ENCODE measurements around the gene TXNDC17.

The TXNDC17 gene

GRCh38 chr17:6636105-6636504 is 4.8 kb upstream of the TXNDC17 start:
- Histone ChIP-seq H3K4me1 (ENCODE audit: control extremely low read depth in 1 of 4, control insufficient read depth in 4 of 4, insufficient read depth in 4 of 4, low read length in 3 of 4) (peaks cover 0 to 25% (median 24%) of the 10 kb centered on the region in 4 experiments), H3K9me3 (ENCODE audit: control extremely low read depth in 1 of 5, control insufficient read depth in 4 of 5, insufficient read depth in 2 of 5, low read depth in 1 of 5, low read length in 4 of 5) (no peaks in the 10 kb centered on the region), H3K27ac (ENCODE audit: insufficient read depth in 1 of 2, low read depth in 1 of 2, low read length in 2 of 2, poor library complexity in 1 of 2, severe bottlenecking in 2 of 2) (no peak overlapping the region), H3K27me3 (replicated peaks in 2 of 5; ENCODE audit: control insufficient read depth in 4 of 5, insufficient read depth in 5 of 5, low read length in 4 of 5) (no peaks in the 10 kb centered on the region), H3K4me3 (ENCODE audit: control insufficient read depth in 1 of 7, extremely low read depth in 1 of 7, insufficient read depth in 4 of 7, low read depth in 2 of 7, low read length in 6 of 7) (no peak overlapping the region), H3K36me3 (ENCODE audit: control insufficient read depth in 4 of 4, insufficient read depth in 4 of 4, low read length in 3 of 4) (peaks cover 3 to 26% (median 16%) of the 10 kb centered on the region in 4 experiments)
- WGBS (ENCODE audit: insufficient coverage), result 100% methylated on average over 2 of the region's 2 CpGs
- ChIA-PET CTCF (interaction anchor here (1.6 kb wide), 1 partner anchor 14 kb away, joined by 3 read pairs; no protein-coding TSS in a partner anchor), POLR2A (no interaction called here)
- DNase-seq, result no peak

GRCh38 chr17:6636616-6637457 is 4.0 kb upstream of the TXNDC17 start:
- Histone ChIP-seq H3K27me3 (replicated peaks in 2 of 5; ENCODE audit: control insufficient read depth in 4 of 5, insufficient read depth in 5 of 5, low read length in 4 of 5) (no peaks in the 10 kb centered on the region), H3K4me1 (ENCODE audit: control extremely low read depth in 1 of 4, control insufficient read depth in 4 of 4, insufficient read depth in 4 of 4, low read length in 3 of 4) (peaks cover 6 to 32% (median 29%) of the 10 kb centered on the region in 4 experiments), H3K9me3 (ENCODE audit: control extremely low read depth in 1 of 5, control insufficient read depth in 4 of 5, insufficient read depth in 2 of 5, low read depth in 1 of 5, low read length in 4 of 5) (no peaks in the 10 kb centered on the region), H3K27ac (ENCODE audit: insufficient read depth in 1 of 2, low read depth in 1 of 2, low read length in 2 of 2, poor library complexity in 1 of 2, severe bottlenecking in 2 of 2) (no peak overlapping the region), H3K4me3 (ENCODE audit: control insufficient read depth in 1 of 7, extremely low read depth in 1 of 7, insufficient read depth in 4 of 7, low read depth in 2 of 7, low read length in 6 of 7) (no peak overlapping the region), H3K36me3 (ENCODE audit: control insufficient read depth in 4 of 4, insufficient read depth in 4 of 4, low read length in 3 of 4) (peaks cover 3 to 25% (median 14%) of the 10 kb centered on the region in 4 experiments)
- POLR2A ChIA-PET, result no interaction called here
- CTCF ChIA-PET, result interaction anchor here (1.1 to 1.6 kb wide), 2 partner anchors 15 to 21 kb away, joined by 3 read pairs; no protein-coding TSS in a partner anchor
- no peak for DNase-seq
- 95% methylated on average over 15 of the region's 17 CpGs for WGBS (ENCODE audit: insufficient coverage)

- ChIA-PET CTCF (interaction anchor here (1.1 kb wide), 1 partner anchor 22 kb away, joined by 3 read pairs; no protein-coding TSS in a partner anchor), POLR2A (no interaction called here)
- 93% methylated on average over 6 of the region's 6 CpGs for WGBS (ENCODE audit: insufficient coverage)
- DNase-seq, result no peak
- Histone ChIP-seq H3K9me3 (ENCODE audit: control extremely low read depth in 1 of 5, control insufficient read depth in 4 of 5, insufficient read depth in 2 of 5, low read depth in 1 of 5, low read length in 4 of 5) (no peaks in the 10 kb centered on the region), H3K27me3 (replicated peaks in 2 of 5; ENCODE audit: control insufficient read depth in 4 of 5, insufficient read depth in 5 of 5, low read length in 4 of 5) (no peaks in the 10 kb centered on the region), H3K4me3 (ENCODE audit: control insufficient read depth in 1 of 7, extremely low read depth in 1 of 7, insufficient read depth in 4 of 7, low read depth in 2 of 7, low read length in 6 of 7) (no peak overlapping the region), H3K4me1 (ENCODE audit: control extremely low read depth in 1 of 4, control insufficient read depth in 4 of 4, insufficient read depth in 4 of 4, low read length in 3 of 4) (peaks cover 7 to 37% (median 31%) of the 10 kb centered on the region in 4 experiments), H3K36me3 (ENCODE audit: control insufficient read depth in 4 of 4, insufficient read depth in 4 of 4, low read length in 3 of 4) (peaks cover 5 to 21% (median 11%) of the 10 kb centered on the region in 4 experiments), H3K27ac (ENCODE audit: insufficient read depth in 1 of 2, low read depth in 1 of 2, low read length in 2 of 2, poor library complexity in 1 of 2, severe bottlenecking in 2 of 2) (no peak overlapping the region)
Measured at GRCh38 chr17:6637458-6637840, 3.4 kb upstream of the TXNDC17 start.

- 38% methylated on average over 18 of the region's 24 CpGs for WGBS (ENCODE audit: insufficient coverage)
- POLR2A ChIA-PET, result no interaction called here
- CTCF ChIA-PET, result interaction anchor here (0.6 to 2.0 kb wide), 2 partner anchors 10 to 202 kb away, joined by 3 to 5 read pairs; no protein-coding TSS in a partner anchor
- peaks cover 7 to 38% (median 31%) of the 10 kb centered on the region in 4 experiments for H3K4me1 ChIP-seq (ENCODE audit: control extremely low read depth in 1 of 4, control insufficient read depth in 4 of 4, insufficient read depth in 4 of 4, low read length in 3 of 4)
- peak in 1 of 3 donors; percentile 20 for DNase-seq
- peaks cover 5 to 17% (median 8%) of the 10 kb centered on the region in 4 experiments for H3K36me3 ChIP-seq (ENCODE audit: control insufficient read depth in 4 of 4, insufficient read depth in 4 of 4, low read length in 3 of 4)
- no peak overlapping the region for H3K27ac ChIP-seq (ENCODE audit: insufficient read depth in 1 of 2, low read depth in 1 of 2, low read length in 2 of 2, poor library complexity in 1 of 2, severe bottlenecking in 2 of 2)
- H3K4me3 ChIP-seq (ENCODE audit: control insufficient read depth in 1 of 7, extremely low read depth in 1 of 7, insufficient read depth in 4 of 7, low read depth in 2 of 7, low read length in 6 of 7), result peak overlapping the region in 1 of 7 experiments; percentile 96
- no peaks in the 10 kb centered on the region for H3K9me3 ChIP-seq (ENCODE audit: control extremely low read depth in 1 of 5, control insufficient read depth in 4 of 5, insufficient read depth in 2 of 5, low read depth in 1 of 5, low read length in 4 of 5)
- H3K27me3 ChIP-seq (replicated peaks in 2 of 5; ENCODE audit: control insufficient read depth in 4 of 5, insufficient read depth in 5 of 5, low read length in 4 of 5), result no peaks in the 10 kb centered on the region
Measured at GRCh38 chr17:6638046-6638908, 2.6 kb upstream of the TXNDC17 start.

- Histone ChIP-seq H3K36me3 (ENCODE audit: control insufficient read depth in 4 of 4, insufficient read depth in 4 of 4, low read length in 3 of 4) (peaks cover 4 to 17% (median 10%) of the 10 kb centered on the region in 4 experiments), H3K4me1 (ENCODE audit: control extremely low read depth in 1 of 4, control insufficient read depth in 4 of 4, insufficient read depth in 4 of 4, low read length in 3 of 4) (peaks cover 7 to 38% (median 31%) of the 10 kb centered on the region in 4 experiments), H3K4me3 (ENCODE audit: control insufficient read depth in 1 of 7, extremely low read depth in 1 of 7, insufficient read depth in 4 of 7, low read depth in 2 of 7, low read length in 6 of 7) (peak overlapping the region in 6 of 7 experiments; percentile 88 to 96 (median 90)), H3K27ac (ENCODE audit: insufficient read depth in 1 of 2, low read depth in 1 of 2, low read length in 2 of 2, poor library complexity in 1 of 2, severe bottlenecking in 2 of 2) (peak overlapping the region in 1 of 2 experiments; percentile 91), H3K9me3 (ENCODE audit: control extremely low read depth in 1 of 5, control insufficient read depth in 4 of 5, insufficient read depth in 2 of 5, low read depth in 1 of 5, low read length in 4 of 5) (no peaks in the 10 kb centered on the region), H3K27me3 (replicated peaks in 2 of 5; ENCODE audit: control insufficient read depth in 4 of 5, insufficient read depth in 5 of 5, low read length in 4 of 5) (no peaks in the 10 kb centered on the region)
- ChIA-PET CTCF (interaction anchor here (0.6 to 2.0 kb wide), 3 partner anchors 9 to 203 kb away, joined by 3 to 5 read pairs (median 5); no protein-coding TSS in a partner anchor), POLR2A (interaction anchor here (0.8 kb wide), 1 partner anchor 12 kb away, joined by 3 read pairs; the partner anchor contains the start of genes C17orf100 and MED31)
- DNase-seq, result no peak
- 63% methylated on average over 11 of the region's 15 CpGs for WGBS (ENCODE audit: insufficient coverage)
Measured at GRCh38 chr17:6639014-6639585, 1.8 kb upstream of the TXNDC17 start.

- POLR2A ChIA-PET, result interaction anchor here (0.8 kb wide), 1 partner anchor 12 kb away, joined by 3 read pairs; the partner anchor contains the start of genes C17orf100 and MED31
- under 1% methylated on average over 57 of the region's 67 CpGs for WGBS (ENCODE audit: insufficient coverage)
- H3K4me3 ChIP-seq (ENCODE audit: control insufficient read depth in 1 of 7, extremely low read depth in 1 of 7, insufficient read depth in 4 of 7, low read depth in 2 of 7, low read length in 6 of 7), result peak overlapping the region; percentile 88 to 97 (median 90)
- H3K27me3 ChIP-seq (replicated peaks in 2 of 5; ENCODE audit: control insufficient read depth in 4 of 5, insufficient read depth in 5 of 5, low read length in 4 of 5), result no peaks in the 10 kb centered on the region
- H3K27ac ChIP-seq (ENCODE audit: insufficient read depth in 1 of 2, low read depth in 1 of 2, low read length in 2 of 2, poor library complexity in 1 of 2, severe bottlenecking in 2 of 2), result peak overlapping the region; percentile 77 to 91
- DNase-seq, result peak in 2 of 3 donors; percentile 37 to 59
- H3K36me3 ChIP-seq (ENCODE audit: control insufficient read depth in 4 of 4, insufficient read depth in 4 of 4, low read length in 3 of 4), result peaks cover 4 to 19% (median 11%) of the 10 kb centered on the region in 4 experiments
- CTCF ChIA-PET, result interaction anchor here (1.7 to 2.0 kb wide), 2 partner anchors 8 to 10 kb away, joined by 5 read pairs; no protein-coding TSS in a partner anchor
- no peaks in the 10 kb centered on the region for H3K9me3 ChIP-seq (ENCODE audit: control extremely low read depth in 1 of 5, control insufficient read depth in 4 of 5, insufficient read depth in 2 of 5, low read depth in 1 of 5, low read length in 4 of 5)
- peaks cover 7 to 38% (median 31%) of the 10 kb centered on the region in 4 experiments for H3K4me1 ChIP-seq (ENCODE audit: control extremely low read depth in 1 of 4, control insufficient read depth in 4 of 4, insufficient read depth in 4 of 4, low read length in 3 of 4)
Measured at GRCh38 chr17:6639586-6640535, 999 bp upstream of the TXNDC17 start.

Data from common myeloid progenitor, CD34-positive (primary cell).